BE2C (cell line): ENCODE results near the gene FAM169A. TPM values are rescaled to one million over a fixed set of nuclear protein-coding genes. Genes with fewer than 3 reads are reported as not detected.
"Not testable (repeated sequence)": the region's sequence is repeated elsewhere in the genome, so short reads cannot be mapped to it uniquely, and the experiment has no call there.

Experiments
- DNase-seq: peaks from one replicate; pipeline ENCODE4 v3.0.0-alpha.2; 2020
- H3K27me3 ChIP-seq: fragments of 250-450 bp; sonication (Bioruptor Pico); 2 replicates; pipeline ENCODE4 v1.5.1; 2020; ENCODE audit warnings: mild to moderate bottlenecking
- H3K36me3 ChIP-seq: fragments of 250-450 bp; sonication (Bioruptor Pico); 2 replicates; pipeline ENCODE4 v1.5.1; 2020; ENCODE audit warnings: mild to moderate bottlenecking
- H3K4me1 ChIP-seq: fragments of 250-450 bp; sonication (Bioruptor Pico); 2 replicates; pipeline ENCODE4 v1.5.1; 2020
- H3K4me3 ChIP-seq: 2 replicates; pipeline ENCODE4 v1.5.1; 2011; ENCODE audit warnings: low read depth, low read length
- H3K9me3 ChIP-seq: fragments of 250-450 bp; sonication (Bioruptor Pico); 2 replicates; pipeline ENCODE4 v1.5.1; 2020
- polyA plus RNA-seq: library from polyadenylated mRNA; unstranded; fragments of >200 nt; gene quantifications from one replicate; pipeline ENCODE4 v1.2.1, GENCODE V29; 2012; ENCODE audit warnings: low read depth, missing spikeins; ENCODE audit not compliant: insufficient read length, insufficient read depth
- TF ChIP-seq, protein P1 (sequence below): IDR thresholded peaks from 2 replicates; pipeline ENCODE4 v1.5.1; 2012; ENCODE audit warnings: mild to moderate bottlenecking, low read depth, low read length

The FAM169A gene
- polyA plus RNA-seq = 0.73 TPM

- no peaks in the 10 kb centered on the region for H3K9me3 ChIP-seq
- H3K4me3 ChIP-seq = peak within 1 kb of the TSS; percentile 56
- peaks cover 54% of the 10 kb centered on the region for H3K27me3 ChIP-seq
- peak; percentile 62 for DNase-seq
- no peaks in the 10 kb centered on the region for H3K36me3 ChIP-seq
- no peaks in the 10 kb centered on the region for H3K4me1 ChIP-seq
- TF ChIP-seq, protein P1, sequence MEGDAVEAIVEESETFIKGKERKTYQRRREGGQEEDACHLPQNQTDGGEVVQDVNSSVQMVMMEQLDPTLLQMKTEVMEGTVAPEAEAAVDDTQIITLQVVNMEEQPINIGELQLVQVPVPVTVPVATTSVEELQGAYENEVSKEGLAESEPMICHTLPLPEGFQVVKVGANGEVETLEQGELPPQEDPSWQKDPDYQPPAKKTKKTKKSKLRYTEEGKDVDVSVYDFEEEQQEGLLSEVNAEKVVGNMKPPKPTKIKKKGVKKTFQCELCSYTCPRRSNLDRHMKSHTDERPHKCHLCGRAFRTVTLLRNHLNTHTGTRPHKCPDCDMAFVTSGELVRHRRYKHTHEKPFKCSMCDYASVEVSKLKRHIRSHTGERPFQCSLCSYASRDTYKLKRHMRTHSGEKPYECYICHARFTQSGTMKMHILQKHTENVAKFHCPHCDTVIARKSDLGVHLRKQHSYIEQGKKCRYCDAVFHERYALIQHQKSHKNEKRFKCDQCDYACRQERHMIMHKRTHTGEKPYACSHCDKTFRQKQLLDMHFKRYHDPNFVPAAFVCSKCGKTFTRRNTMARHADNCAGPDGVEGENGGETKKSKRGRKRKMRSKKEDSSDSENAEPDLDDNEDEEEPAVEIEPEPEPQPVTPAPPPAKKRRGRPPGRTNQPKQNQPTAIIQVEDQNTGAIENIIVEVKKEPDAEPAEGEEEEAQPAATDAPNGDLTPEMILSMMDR = no peak
Observed at GRCh38 chr5:74865804-74866595, at the start of gene FAM169A. TSS of gene FAM169A (minus strand) at chr5:74866387. CDS start at chr5:74841676, 24,711 bp downstream.

GRCh38 chr5:74915488-74915887 is 49.3 kb upstream of the FAM169A start:
- Histone ChIP-seq H3K9me3 (no peaks in the 10 kb centered on the region), H3K27me3 (no peaks in the 10 kb centered on the region), H3K4me3 (no peak overlapping the region), H3K4me1 (peaks cover 4% of the 10 kb centered on the region; the same call in 1 of the 2 replicates), H3K36me3 (no peaks in the 10 kb centered on the region)
- TF ChIP-seq, protein P1 = no peak
- DNase-seq = no peak

GRCh38 chr5:74911421-74911820 is 45.2 kb upstream of the FAM169A start:
- not testable (repeated sequence) for DNase-seq, H3K36me3 ChIP-seq, H3K27me3 ChIP-seq, H3K9me3 ChIP-seq, H3K4me3 ChIP-seq, H3K4me1 ChIP-seq

- H3K9me3 ChIP-seq, H3K36me3 ChIP-seq, H3K27me3 ChIP-seq, DNase-seq, H3K4me3 ChIP-seq, H3K4me1 ChIP-seq: not testable (repeated sequence)
Observed at GRCh38 chr5:74909888-74910287, 43.7 kb upstream of the FAM169A start.

GRCh38 chr5:74908237-74908636 is 42.0 kb upstream of the FAM169A start:
- not testable (repeated sequence) for H3K4me3 ChIP-seq, DNase-seq, H3K36me3 ChIP-seq, H3K27me3 ChIP-seq, H3K9me3 ChIP-seq, H3K4me1 ChIP-seq

GRCh38 chr5:74904713-74905112 is 38.5 kb upstream of the FAM169A start:
- not testable (repeated sequence) for H3K4me1 ChIP-seq, H3K9me3 ChIP-seq, H3K4me3 ChIP-seq, H3K36me3 ChIP-seq, H3K27me3 ChIP-seq, DNase-seq

DNA sequence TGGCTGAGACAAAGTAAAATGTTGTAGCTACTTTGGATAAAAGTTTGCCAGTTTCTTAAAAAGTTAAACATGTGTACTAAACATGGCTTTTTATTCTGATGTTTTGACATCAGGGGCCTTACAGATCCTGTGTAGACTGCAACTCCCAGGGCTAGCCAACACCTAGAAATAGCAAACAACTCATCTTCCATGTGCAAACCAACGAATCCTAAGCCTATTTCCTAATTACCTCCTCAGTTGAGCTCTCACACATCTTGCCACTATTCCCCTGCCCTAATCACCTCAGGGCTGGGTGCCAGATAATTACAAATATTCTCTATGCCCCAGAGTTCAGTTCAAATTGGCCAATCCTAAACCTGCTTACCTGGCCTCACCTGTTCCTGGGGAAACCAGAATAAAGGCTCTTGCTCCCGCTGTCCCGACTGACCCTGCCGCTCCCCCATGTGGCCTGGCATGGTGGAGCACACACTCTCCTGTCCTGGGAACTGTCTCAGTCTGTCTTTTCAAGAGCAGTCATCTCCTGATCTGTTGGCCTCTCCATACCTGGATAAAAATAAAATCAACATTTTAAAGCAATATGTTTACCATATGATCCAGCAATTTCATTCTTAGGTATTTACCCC is 37.1 kb upstream of the FAM169A start:
- DNase-seq = peak; percentile 21
- no peaks in the 10 kb centered on the region for H3K36me3 ChIP-seq
- no peaks in the 10 kb centered on the region for H3K9me3 ChIP-seq
- H3K4me1 ChIP-seq = no peaks in the 10 kb centered on the region
- TF ChIP-seq, protein P1 = peak; percentile 48
- 0 out of 2 replicates have a peak, but pooled peaks cover 2% of the 10 kb centered on the region for H3K27me3 ChIP-seq
- H3K4me3 ChIP-seq = no peak overlapping the region

DNA sequence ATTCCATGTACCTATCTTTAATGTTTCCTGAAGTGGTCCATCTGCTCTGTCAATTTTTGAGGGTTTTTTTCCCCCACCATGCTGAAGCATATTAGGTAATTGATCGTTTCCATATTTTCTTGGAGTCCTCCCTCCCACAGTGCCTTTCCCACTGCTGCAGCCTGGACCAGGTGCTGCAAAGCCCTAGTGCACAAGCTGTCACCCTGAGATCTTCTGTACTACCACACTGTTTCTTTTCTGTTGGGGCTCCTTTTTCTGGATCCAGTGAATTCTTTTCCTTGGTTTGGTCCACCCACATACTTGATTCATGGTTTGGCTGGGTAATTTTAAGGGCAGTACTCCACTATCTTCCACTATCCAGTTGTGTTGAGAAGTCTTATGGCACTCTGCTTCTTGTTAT is 30.9 kb upstream of the FAM169A start:
- Histone ChIP-seq H3K4me3 (no peak overlapping the region), H3K27me3 (no peaks in the 10 kb centered on the region), H3K4me1 (no peaks in the 10 kb centered on the region), H3K9me3 (no peaks in the 10 kb centered on the region), H3K36me3 (no peaks in the 10 kb centered on the region)
- no peak for DNase-seq
- TF ChIP-seq, protein P1 = no peak
